ENCODE results near the gene BMAL1.

Gene BMAL1

DNA sequence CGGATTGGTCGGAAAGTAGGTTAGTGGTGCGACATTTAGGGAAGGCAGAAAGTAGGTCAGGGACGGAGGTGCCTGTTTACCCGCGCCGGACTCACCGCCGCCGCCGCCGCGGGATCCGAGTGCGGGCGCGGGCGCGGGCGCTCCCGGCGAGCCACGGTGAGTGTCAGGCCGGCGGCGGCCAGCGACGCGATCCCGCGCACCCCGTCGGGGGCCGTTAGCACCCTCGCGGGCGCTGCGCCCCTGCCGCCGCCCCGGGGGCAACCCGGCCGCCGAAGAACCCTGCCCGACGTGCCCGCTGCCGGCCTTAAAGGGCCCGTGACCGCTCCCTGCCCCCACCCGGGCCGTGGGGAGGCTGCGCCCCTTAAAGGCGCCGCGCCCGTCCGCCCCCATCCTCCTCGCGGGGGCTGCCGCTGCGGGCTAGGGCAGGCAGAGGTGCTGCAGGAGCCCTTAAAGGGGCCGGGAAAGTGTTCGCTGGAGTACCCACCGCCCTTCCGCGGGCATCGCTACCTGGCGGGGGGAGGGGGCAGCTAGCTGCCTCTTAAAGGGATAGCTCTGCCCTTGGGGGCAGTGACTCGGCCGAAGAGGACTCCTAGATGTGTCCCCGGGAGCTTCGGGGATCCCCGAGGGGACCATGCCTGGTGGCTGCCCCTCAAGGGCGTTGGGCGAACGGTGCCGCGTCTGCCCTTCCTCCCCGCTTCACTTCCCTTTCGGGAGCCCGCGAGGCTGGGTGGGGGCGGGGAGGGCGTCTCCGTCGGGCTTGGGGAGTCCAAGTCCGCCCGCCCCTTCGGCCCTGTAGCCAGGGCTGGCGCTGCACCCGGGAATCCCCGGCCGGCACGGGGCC is at the start of gene BMAL1:
TSS of gene BMAL1 (plus strand) at position 23 of the 841 bp plus-strand sequence. CDS start 76,519 bp downstream, outside the sequence.
- Histone ChIP-seq H3K36me3 (ENCODE audit: control insufficient read depth, insufficient read depth, low read length, severe bottlenecking) (no peaks in the 10 kb centered on the region), H3K4me3 (ENCODE audit: low read length) (peak within 1 kb of the TSS; percentile 95), H3K4me1 (ENCODE audit: control insufficient read depth, insufficient read depth, low read length) (peaks cover 20% of the 10 kb centered on the region), H3K27me3 (replicated peaks; ENCODE audit: control insufficient read depth, insufficient read depth, low read length) (no peaks in the 10 kb centered on the region), H3K9me3 (ENCODE audit: control insufficient read depth, low read length) (no peaks in the 10 kb centered on the region), H3K9ac (ENCODE audit: low read length) (peak within 1 kb of the TSS; percentile 87)
- peak; percentile 56 for DNase-seq (ENCODE audit: low read depth)

DNA sequence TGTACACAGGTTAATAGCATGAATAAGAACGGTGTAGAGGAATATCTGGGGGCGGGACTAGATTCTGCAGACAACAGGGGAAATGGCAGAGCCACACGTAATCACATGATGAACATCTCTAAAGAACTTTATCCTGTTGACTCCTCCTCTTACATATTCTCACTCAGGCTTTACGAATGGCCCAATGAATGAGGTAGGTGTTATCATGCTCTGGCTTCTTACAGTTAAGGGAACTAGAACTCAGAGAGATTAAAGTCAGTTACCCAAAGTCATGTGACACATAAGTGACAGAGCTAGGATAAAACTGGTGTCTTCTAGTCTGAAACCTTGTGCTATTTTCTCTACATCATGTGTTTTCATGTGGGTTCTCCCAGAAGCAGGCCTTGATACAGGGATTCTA is 49.0 kb upstream of the BMAL1 start:
- H3K4me3 ChIP-seq (ENCODE audit: low read length): no peak overlapping the region
- no peak for DNase-seq (ENCODE audit: low read depth)
- no peaks in the 10 kb centered on the region for H3K27me3 ChIP-seq (replicated peaks; ENCODE audit: control insufficient read depth, insufficient read depth, low read length)
- no peaks in the 10 kb centered on the region for H3K9me3 ChIP-seq (ENCODE audit: control insufficient read depth, low read length)
- no peaks in the 10 kb centered on the region for H3K36me3 ChIP-seq (ENCODE audit: control insufficient read depth, insufficient read depth, low read length, severe bottlenecking)
- no peak overlapping the region for H3K9ac ChIP-seq (ENCODE audit: low read length)
- peaks cover 21% of the 10 kb centered on the region for H3K4me1 ChIP-seq (ENCODE audit: control insufficient read depth, insufficient read depth, low read length)

DNA sequence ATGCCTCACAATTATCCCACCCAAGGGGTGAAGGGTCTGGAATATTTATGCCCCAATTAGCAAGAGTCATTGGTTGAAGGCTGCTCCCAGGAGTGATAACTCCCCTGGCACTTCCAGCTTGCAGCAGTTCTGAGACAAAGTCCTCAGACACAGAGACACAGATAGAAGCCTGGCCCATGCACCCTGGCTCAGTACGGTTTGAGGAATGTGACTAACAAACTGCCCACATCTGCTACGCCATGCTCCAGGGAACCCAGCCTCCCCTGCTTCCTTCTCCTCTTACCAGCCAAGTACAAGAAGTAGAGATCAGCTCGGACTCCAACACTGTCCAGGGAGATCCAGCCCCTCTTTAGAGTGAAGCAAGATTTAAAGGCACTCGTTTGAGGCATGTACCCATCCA is 48.5 kb upstream of the BMAL1 start:
- Histone ChIP-seq H3K4me1 (ENCODE audit: control insufficient read depth, insufficient read depth, low read length) (peaks cover 21% of the 10 kb centered on the region), H3K36me3 (ENCODE audit: control insufficient read depth, insufficient read depth, low read length, severe bottlenecking) (no peaks in the 10 kb centered on the region), H3K27me3 (replicated peaks; ENCODE audit: control insufficient read depth, insufficient read depth, low read length) (no peaks in the 10 kb centered on the region), H3K4me3 (ENCODE audit: low read length) (peak overlapping the region; percentile 27), H3K9me3 (ENCODE audit: control insufficient read depth, low read length) (no peaks in the 10 kb centered on the region), H3K9ac (ENCODE audit: low read length) (no peak overlapping the region)
- DNase-seq (ENCODE audit: low read depth): no peak

DNA sequence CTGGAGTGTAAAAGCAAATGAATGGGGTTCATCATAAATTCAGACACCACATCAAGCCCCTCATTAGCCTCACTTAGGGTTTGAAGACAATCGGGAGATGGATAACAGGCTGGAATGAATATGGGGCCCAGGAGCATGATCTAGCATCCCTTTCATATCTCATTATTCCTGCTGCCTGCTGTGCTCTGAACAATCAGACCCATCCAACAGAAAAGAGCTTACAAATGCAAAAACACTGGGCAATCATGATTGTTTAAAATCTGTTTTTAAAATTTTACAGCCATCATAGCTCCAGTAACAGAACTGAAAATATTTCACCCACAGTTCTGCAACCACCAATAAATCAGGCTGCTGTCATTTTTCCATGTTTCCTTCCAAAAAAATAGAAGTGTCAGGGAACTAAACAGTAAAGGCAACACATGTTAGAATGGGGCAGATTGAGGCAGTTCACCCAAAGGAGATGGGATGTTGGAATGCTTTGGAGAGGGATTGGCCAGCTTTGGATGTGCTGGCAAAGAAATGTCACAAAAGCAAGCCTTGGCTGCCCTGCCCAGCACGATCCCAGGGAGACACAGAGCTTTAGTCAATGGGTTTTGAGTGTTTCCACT is 47.8 kb upstream of the BMAL1 start:
- Histone ChIP-seq H3K4me3 (ENCODE audit: low read length) (peak overlapping the region; percentile 27), H3K9me3 (ENCODE audit: control insufficient read depth, low read length) (no peaks in the 10 kb centered on the region), H3K27me3 (replicated peaks; ENCODE audit: control insufficient read depth, insufficient read depth, low read length) (no peaks in the 10 kb centered on the region), H3K9ac (ENCODE audit: low read length) (no peak overlapping the region), H3K36me3 (ENCODE audit: control insufficient read depth, insufficient read depth, low read length, severe bottlenecking) (no peaks in the 10 kb centered on the region), H3K4me1 (ENCODE audit: control insufficient read depth, insufficient read depth, low read length) (peaks cover 21% of the 10 kb centered on the region)
- DNase-seq (ENCODE audit: low read depth): no peak

DNA sequence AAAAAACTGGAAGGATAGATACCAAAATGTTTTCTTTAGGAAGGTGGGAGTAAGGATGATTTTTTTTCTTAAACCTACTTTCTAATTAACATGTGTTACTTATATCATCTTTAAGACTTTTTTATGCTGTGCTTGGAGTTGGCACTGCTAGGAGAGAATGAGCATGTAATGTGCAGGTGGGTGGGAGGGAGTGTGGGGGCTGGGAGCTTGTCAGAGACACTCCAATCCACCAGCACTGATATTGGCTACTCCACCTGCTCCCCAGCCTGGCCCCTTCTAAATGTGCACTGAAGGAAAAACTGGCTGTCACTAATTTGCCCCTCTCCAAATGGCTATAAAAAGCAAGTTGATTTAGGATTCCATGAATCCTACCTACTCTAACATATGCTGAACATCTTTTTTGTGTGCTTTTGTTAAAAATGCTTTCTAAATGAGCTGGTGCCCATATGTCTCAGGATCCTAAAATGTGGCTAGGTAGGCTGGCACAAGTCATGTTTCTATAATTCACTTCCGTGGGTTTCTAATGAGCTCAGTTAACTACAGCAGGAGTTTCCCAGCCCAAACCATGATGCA is 44.3 kb upstream of the BMAL1 start:
- Histone ChIP-seq H3K27me3 (replicated peaks; ENCODE audit: control insufficient read depth, insufficient read depth, low read length) (no peaks in the 10 kb centered on the region), H3K4me1 (ENCODE audit: control insufficient read depth, insufficient read depth, low read length) (peaks cover 25% of the 10 kb centered on the region), H3K4me3 (ENCODE audit: low read length) (no peak overlapping the region), H3K36me3 (ENCODE audit: control insufficient read depth, insufficient read depth, low read length, severe bottlenecking) (no peaks in the 10 kb centered on the region), H3K9me3 (ENCODE audit: control insufficient read depth, low read length) (no peaks in the 10 kb centered on the region), H3K9ac (ENCODE audit: low read length) (no peak overlapping the region)
- no peak for DNase-seq (ENCODE audit: low read depth)

DNA sequence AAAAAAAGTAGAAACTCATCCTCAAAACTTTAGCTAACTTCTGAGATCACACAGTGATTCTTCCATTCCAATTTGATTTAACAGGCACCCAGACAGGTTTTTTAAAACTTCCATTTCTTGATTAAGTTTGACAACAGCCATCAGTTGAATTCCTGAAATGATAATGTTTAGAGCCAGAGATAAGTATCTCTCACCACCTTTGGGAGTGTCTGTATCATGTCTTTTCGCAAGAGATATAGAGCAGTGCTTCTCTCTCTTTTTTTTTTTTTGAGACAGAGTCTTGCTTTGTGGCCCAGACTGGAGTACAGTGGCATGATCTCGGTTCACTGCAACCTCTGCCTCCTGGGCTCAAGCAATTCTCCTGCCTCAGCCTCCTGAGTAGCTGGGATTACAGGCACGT is 41.7 kb upstream of the BMAL1 start:
- Histone ChIP-seq H3K4me1 (ENCODE audit: control insufficient read depth, insufficient read depth, low read length) (peaks cover 6% of the 10 kb centered on the region), H3K4me3 (ENCODE audit: low read length) (no peak overlapping the region), H3K9me3 (ENCODE audit: control insufficient read depth, low read length) (no peaks in the 10 kb centered on the region), H3K27me3 (replicated peaks; ENCODE audit: control insufficient read depth, insufficient read depth, low read length) (no peaks in the 10 kb centered on the region), H3K9ac (ENCODE audit: low read length) (no peak overlapping the region), H3K36me3 (ENCODE audit: control insufficient read depth, insufficient read depth, low read length, severe bottlenecking) (no peaks in the 10 kb centered on the region)
- DNase-seq (ENCODE audit: low read depth): no peak

DNA sequence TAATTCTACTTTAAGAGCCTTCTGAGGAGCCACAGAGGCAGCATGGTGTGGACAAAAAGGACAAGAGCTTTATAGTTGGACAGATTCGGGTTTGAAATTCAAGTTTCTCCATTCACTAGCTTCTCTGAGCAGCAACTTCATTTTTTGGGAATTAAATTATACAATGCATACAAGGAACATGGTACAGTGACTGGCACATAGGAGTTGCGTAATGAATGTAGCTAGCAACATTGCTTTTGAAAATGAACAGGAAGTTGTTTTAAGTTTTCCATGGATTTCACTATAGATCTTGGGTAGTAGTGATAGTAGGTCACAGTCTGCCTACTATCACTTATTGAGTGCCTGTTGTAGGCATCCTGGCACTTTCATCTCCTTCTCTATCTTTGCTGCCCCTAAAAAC is 41.0 kb upstream of the BMAL1 start:
- Histone ChIP-seq H3K4me3 (ENCODE audit: low read length) (no peak overlapping the region), H3K4me1 (ENCODE audit: control insufficient read depth, insufficient read depth, low read length) (peaks cover 6% of the 10 kb centered on the region), H3K9me3 (ENCODE audit: control insufficient read depth, low read length) (no peaks in the 10 kb centered on the region), H3K36me3 (ENCODE audit: control insufficient read depth, insufficient read depth, low read length, severe bottlenecking) (no peaks in the 10 kb centered on the region), H3K27me3 (replicated peaks; ENCODE audit: control insufficient read depth, insufficient read depth, low read length) (no peaks in the 10 kb centered on the region), H3K9ac (ENCODE audit: low read length) (no peak overlapping the region)
- no peak for DNase-seq (ENCODE audit: low read depth)

DNA sequence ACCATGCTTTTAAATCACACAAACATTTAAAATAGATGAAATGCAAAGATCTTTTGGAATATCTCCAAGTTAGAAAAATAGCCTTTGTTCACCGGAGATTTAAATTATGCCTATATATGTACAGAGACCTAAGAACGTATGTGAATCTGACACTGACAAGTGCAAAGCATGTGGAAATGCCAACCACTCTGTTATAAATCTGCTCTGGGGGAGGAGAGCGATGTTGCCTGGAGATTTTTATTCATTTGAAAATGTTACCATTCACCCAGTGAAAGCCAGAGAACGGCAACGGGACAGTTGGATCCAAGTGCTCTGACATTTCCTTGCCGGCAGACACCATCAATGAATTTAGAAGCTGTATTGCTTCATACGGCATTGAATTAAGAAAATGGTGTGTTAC is 39.8 kb upstream of the BMAL1 start:
- no peaks in the 10 kb centered on the region for H3K36me3 ChIP-seq (ENCODE audit: control insufficient read depth, insufficient read depth, low read length, severe bottlenecking)
- H3K4me1 ChIP-seq (ENCODE audit: control insufficient read depth, insufficient read depth, low read length): peaks cover 11% of the 10 kb centered on the region
- no peaks in the 10 kb centered on the region for H3K27me3 ChIP-seq (replicated peaks; ENCODE audit: control insufficient read depth, insufficient read depth, low read length)
- H3K9me3 ChIP-seq (ENCODE audit: control insufficient read depth, low read length): no peaks in the 10 kb centered on the region
- H3K9ac ChIP-seq (ENCODE audit: low read length): no peak overlapping the region
- DNase-seq (ENCODE audit: low read depth): no peak
- H3K4me3 ChIP-seq (ENCODE audit: low read length): no peak overlapping the region

DNA sequence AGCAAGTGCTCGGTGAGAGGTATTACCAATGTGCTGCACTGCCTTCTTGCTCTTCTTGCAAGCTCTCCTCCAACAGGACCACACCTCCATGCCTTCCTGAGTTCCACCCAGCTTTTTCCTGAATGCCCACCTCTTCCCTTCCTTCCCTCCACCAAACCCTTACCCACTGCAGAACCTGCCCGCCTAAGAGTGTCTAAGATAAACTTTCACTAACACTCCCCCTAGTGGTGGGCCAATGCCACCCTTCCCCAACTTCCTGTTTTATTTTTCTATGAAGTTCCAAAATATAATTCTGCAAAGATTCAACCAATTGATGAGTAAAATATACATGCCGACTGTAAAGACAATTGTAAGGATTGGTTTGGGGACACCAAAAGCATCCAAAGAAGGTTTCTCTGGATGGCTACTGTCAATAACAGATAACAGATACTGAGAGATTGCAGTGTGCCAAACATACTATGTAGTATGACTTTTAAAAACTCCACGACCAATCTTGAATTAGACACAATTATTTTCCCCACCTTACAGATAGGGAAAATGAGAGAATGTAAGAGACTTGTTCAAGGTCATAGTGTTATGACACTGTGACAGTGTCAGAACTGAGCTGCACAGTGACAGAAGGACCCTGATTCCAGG is 38.6 kb upstream of the BMAL1 start:
- no peaks in the 10 kb centered on the region for H3K36me3 ChIP-seq (ENCODE audit: control insufficient read depth, insufficient read depth, low read length, severe bottlenecking)
- H3K27me3 ChIP-seq (replicated peaks; ENCODE audit: control insufficient read depth, insufficient read depth, low read length): no peaks in the 10 kb centered on the region
- H3K9ac ChIP-seq (ENCODE audit: low read length): no peak overlapping the region
- DNase-seq (ENCODE audit: low read depth): peak; percentile 77
- H3K4me3 ChIP-seq (ENCODE audit: low read length): no peak overlapping the region
- peaks cover 12% of the 10 kb centered on the region for H3K4me1 ChIP-seq (ENCODE audit: control insufficient read depth, insufficient read depth, low read length)
- no peaks in the 10 kb centered on the region for H3K9me3 ChIP-seq (ENCODE audit: control insufficient read depth, low read length)

DNA sequence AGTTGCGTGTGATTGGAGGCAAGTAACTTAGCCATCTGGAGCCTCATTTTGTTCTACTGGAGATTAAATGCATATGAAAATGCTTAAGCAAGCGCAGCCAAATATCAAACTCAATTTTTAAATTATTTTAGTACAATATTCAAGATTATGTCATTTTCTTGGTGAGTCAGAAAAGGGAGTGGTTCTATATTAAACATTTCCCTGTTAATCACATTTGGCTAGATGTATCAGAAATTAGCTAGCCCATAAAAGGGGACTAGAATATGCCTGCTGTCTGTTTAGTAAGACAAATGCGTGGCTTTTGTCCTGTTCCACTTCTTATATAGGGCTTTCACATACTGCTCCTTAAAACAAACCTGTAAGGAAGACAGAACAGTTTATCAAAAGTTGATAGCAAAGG is 35.0 kb upstream of the BMAL1 start:
- no peak overlapping the region for H3K9ac ChIP-seq (ENCODE audit: low read length)
- peaks cover 12% of the 10 kb centered on the region for H3K4me1 ChIP-seq (ENCODE audit: control insufficient read depth, insufficient read depth, low read length)
- H3K36me3 ChIP-seq (ENCODE audit: control insufficient read depth, insufficient read depth, low read length, severe bottlenecking): no peaks in the 10 kb centered on the region
- DNase-seq (ENCODE audit: low read depth): no peak
- H3K9me3 ChIP-seq (ENCODE audit: control insufficient read depth, low read length): no peaks in the 10 kb centered on the region
- no peaks in the 10 kb centered on the region for H3K27me3 ChIP-seq (replicated peaks; ENCODE audit: control insufficient read depth, insufficient read depth, low read length)
- H3K4me3 ChIP-seq (ENCODE audit: low read length): no peak overlapping the region

DNA sequence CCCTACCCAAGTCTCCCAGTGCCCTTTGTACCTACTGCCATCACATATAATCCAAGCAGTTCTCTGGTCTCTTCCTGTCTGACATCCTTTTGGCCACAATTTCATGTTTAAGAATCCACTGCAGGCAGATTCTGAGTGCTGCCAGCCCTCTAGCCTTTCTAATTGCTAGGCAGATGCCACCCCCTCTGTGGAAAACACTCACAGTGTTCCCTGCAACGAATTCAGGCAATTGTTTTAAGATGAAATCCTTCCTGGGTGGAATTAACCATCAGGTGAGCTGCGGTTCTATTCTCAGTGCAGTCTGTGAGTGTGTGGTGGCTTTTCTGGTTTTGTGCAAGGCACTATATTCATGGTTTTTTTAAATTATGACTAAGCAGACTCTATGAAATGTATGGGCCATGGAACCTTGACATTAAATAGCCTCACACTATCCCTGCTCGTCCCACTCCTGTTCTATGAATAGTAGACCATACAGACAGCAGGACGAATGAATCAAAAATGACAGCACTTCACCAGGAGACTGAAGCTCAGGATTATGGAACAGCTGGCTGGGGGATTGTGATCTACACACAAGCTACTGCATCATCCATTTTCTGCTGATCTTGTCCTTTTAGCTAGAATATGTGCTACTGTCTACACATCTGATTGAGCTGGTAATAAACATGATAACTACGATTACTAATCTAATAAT is 29.8 kb upstream of the BMAL1 start:
- Histone ChIP-seq H3K36me3 (ENCODE audit: control insufficient read depth, insufficient read depth, low read length, severe bottlenecking) (no peaks in the 10 kb centered on the region), H3K9ac (ENCODE audit: low read length) (no peak overlapping the region), H3K4me3 (ENCODE audit: low read length) (no peak overlapping the region), H3K4me1 (ENCODE audit: control insufficient read depth, insufficient read depth, low read length) (peaks cover 1% of the 10 kb centered on the region), H3K9me3 (ENCODE audit: control insufficient read depth, low read length) (no peaks in the 10 kb centered on the region), H3K27me3 (replicated peaks; ENCODE audit: control insufficient read depth, insufficient read depth, low read length) (no peaks in the 10 kb centered on the region)
- no peak for DNase-seq (ENCODE audit: low read depth)
